ENCODE data around the gene PRODH2.
"Not testable (repeated sequence)": the region's sequence is repeated elsewhere in the genome, so short reads cannot be mapped to it uniquely, and the experiment has no call there.

Gene PRODH2

DNA sequence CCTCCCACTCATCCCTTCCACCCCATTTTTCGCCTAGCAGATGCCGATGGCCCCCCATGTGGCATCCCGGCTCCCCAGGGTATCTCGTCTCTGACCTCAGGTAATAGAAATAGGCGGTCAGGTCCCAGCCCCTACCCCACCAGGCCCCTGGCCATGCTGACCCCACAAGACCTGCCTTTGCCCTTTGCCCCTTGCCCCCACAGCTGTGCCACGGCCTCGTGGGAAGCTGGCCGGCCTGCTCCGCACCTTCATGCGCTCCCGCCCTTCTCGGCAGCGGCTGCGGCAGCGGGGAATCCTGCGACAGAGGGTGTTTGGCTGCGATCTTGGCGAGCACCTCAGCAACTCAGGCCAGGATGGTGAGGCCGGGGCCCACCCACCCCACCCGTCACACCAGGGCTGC is 31.9 kb downstream of the PRODH2 start:
- DNase-seq, result no peak

DNA sequence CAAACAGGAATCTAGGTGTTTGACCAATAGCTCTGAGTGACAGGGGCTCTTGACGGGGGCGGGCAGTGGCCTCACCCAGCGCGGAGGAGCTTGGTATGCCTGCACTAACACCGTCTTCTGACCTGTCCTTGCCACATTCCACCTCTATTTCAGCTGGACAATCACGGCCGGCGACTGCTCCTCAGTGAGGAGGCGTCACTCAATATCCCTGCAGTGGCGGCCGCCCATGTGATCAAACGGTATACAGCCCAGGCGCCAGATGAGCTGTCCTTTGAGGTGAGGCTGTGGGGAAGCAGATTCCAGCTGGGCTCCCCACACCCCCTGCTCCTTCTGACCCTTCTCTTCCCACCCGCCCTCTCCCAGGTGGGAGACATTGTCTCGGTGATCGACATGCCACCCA is 32.6 kb downstream of the PRODH2 start:
- DNase-seq, result no peak

DNA sequence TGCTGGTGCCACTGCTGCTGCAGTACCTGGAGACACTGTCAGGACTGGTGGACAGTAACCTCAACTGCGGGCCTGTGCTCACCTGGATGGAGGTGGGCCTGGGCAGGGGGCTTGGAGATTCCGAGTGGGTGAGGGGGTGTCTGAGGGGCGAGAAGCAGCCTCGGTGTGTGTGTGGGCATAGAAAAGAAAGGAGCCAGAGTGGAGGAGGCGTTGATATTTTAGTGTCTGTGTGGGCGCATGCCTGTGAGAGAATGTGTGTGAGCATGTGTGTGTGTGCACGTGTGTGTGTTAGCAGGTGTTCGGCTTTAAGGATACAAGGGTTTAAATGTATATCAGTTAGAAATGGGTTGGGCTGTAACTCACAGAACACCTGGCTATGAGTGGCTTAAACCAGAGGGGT is 33.6 kb downstream of the PRODH2 start:
- no peak for DNase-seq

DNA sequence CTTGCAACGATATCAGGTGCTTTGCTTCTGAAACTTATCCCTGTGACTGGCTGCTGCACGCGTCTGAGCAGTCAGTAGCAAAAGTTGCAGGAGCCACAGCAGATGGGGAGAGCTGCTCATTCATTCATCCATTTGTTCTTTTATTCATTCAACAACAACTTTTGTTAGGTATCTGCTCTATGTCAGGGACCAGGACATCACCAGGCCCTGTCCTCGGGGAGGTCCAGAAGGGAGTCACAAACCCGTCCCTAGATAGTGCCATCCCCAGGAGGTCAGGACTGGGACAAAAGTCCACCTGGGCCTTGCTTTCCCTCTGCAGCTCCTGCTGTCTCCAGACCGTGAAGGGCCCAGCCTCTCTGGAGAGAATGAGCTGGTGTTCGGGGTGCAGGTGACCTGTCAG is 34.7 kb downstream of the PRODH2 start:
- no peak for DNase-seq

GRCh38 chr19:35777086-35777841 is 35.4 kb downstream of the PRODH2 start:
- no peak for DNase-seq

DNA sequence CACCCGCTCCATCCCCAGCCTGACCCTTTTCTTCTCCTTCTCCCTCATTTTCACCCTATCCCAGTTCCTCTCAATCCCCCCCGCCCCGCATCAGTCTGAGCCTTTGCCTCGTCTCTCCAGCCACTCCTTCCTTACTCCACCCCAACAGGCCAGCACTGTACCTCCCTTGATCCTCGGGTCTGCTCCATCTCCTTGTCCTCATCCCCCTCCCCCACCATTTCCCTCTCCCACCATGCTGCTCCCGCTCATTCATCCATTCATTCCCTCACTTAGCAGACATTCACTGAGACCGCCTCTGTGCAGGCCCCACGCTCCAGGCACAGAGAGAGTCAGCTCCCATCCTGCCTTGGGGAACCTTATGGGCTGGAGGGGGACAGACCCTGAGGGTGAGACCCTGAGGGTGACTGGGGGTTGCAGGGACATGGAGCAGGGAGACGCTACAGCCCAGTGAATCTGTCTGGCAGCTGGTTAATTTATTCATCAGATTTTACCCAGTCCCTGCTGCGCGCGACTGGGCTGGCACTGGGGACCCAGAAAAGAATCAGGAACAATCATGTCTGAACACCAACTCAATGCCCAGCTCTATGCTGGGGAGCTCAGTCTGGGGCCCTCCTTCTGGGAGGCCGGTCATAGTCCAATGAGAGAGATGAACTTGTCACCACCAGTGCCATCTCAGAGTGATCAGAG is 36.4 kb downstream of the PRODH2 start:
- no peak for DNase-seq

DNA sequence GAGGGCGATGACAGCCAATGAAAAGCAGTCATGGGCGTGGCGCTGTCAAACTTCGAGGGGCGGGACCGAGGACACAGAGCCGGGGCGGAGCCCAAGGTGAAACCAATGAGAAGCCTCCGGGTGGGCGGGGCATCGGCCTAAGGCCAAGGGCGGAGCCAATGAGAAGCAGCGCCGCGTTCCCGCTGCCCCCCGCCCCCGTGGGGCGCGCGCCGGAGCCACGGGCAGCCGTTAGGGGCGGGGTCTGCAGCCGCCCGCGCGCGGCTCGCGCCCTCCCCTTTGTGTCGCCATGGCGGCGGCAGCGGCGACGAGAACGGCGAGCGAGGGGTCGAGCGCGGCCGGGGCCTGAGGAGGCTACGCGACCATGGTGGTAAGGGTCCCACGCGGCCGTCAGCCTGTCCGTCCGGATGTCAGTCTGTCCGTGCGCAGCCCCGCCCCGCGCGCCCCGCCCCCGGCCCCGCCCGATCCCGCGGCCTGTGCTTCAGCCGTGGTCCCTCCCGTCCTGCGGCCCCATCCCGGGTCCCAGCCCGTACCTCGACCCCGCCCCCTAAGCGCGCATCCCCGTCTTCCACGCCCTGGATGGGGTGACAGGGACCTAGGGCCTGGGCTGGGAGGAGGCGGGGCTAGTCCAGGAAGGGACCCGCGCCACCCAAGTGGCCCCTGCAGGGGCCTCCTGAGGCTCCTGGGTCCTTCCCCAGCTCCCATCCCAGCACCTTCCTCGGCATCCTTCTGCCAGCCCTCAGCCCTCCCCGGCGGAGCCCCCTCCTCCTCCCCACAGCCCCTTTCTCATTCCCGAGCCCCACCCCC is 37.1 kb downstream of the PRODH2 start, which contains the start of gene ARHGAP33:
ARHGAP33 (plus strand) TSS at position 267 of the 804 bp plus-strand sequence; CDS start at position 362, 95 bp downstream.
- peak; percentile 97 for DNase-seq

DNA sequence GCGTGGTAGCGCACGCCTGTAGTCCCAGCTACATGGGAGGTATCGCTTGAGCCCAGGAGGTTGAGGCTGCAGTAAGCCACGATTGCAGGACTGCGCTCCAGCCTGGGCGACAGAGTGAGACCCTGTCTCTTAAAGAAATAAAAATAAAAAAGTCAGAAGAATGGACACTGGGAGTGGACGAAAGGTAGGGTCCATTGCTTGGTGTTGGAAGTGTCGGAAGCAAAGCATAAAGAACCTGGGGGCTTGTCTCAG is 37.7 kb downstream of the PRODH2 start:
- DNase-seq, result no peak

GRCh38 chr19:35774274-35775045 is 38.2 kb downstream of the PRODH2 start:
- DNase-seq, result no peak

DNA sequence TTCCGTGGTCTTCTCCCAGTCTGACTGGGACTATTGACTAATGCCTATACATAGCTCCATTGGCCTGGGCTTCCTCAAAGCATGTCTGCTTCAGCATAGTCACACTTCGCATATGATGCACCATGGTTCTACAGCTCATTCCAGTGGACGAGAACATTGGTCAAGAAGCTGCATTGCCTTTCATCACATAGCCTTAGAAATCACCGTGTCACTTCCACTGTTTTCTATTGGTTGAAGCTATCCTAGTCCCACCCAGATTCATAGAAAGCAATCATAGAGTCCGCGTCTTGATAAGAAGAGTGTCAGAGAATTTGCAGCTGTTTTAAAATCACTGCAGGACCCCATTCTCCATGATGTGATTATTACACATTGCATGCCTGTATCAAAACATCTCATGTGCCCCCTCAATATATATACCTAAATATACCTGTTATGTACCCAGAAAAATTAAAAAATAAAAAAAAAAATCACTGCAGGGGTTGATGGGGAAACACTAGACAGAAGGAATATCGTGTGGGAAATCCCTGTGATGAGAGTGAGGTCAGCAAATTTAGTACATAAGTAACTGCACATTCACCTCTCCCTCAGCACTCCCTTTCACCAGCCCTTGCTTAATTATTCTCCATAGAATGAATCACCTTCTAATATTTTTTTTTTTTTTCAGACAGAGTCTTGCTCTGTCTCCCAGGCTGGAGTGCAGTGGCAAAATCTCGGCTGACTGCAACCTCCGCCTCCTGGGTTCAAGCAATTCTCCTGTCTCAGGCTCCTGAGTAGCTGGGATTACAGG is 39.4 kb downstream of the PRODH2 start:
- DNase-seq, result no peak

- DNase-seq, result not testable (repeated sequence)
These were observed 40.3 kb downstream of the PRODH2 start for GRCh38 chr19:35772362-35772761.

GRCh38 chr19:35768082-35768421 is 44.6 kb downstream of the PRODH2 start:
- no peak for DNase-seq

GRCh38 chr19:35767288-35768081 is 45.2 kb downstream of the PRODH2 start:
- DNase-seq, result no peak

DNA sequence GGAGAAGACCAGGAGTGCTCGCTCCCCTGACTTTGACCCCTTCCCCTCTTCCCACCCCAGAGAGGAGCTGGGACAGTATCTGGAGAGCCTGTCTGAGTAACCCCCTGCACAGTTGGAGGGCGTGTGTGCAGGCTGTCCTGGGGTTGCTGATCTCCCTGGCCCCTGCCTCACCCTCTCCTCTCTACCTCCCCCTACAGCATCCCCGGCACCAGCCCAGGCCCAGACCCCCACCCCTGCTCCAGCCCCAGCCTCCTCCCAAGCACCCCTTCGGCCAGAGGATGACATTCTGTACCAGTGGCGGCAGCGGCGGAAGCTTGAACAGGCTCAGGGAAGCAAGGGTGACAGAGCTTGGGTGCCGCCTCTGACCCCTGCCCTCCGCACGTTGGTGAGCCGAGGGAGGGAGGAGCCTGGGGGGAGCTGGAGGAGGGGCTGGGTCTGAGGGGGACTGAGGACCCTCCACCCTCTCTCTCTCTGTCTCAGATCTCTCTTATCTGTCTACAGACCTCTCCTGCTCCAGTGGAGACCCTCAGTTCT is 46.0 kb downstream of the PRODH2 start:
- no peak for DNase-seq

- DNase-seq, result no peak
These were observed 48.0 kb downstream of the PRODH2 start for GRCh38 chr19:35764432-35765315.

GRCh38 chr19:35760711-35761349 is 51.8 kb downstream of the PRODH2 start:
- peak; percentile 22 for DNase-seq

DNA sequence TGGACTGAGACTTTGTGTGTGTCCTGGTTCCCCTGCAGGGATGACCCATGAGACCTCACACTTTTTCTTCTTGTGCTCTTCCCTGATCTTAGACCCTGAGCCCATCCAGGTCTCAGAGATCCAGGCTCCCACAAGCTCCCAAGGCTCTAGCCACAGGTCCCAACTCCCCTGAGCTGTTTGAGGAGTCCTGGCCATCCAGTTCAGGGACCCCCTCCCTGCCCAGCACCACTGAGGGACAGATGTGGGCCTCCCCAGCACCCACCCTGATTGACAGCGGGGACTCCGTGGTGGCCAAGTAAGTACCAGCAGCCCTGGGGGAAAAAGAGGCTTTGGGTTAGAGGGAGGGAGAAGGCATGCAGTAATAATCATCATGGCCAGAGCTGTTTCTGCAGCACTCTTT is 52.9 kb downstream of the PRODH2 start:
- no peak for DNase-seq

- DNase-seq, result peak; percentile 99
These were observed 54.7 kb downstream of the PRODH2 start, which contains the start of gene PROSER3 for GRCh38 chr19:35757749-35758608. Gene PROSER3, plus strand, starts transcription at chr19:35758176. Its CDS starts 40 bp downstream, at chr19:35758216.
